ENCODE results near the gene UBE2G2.

DNA sequence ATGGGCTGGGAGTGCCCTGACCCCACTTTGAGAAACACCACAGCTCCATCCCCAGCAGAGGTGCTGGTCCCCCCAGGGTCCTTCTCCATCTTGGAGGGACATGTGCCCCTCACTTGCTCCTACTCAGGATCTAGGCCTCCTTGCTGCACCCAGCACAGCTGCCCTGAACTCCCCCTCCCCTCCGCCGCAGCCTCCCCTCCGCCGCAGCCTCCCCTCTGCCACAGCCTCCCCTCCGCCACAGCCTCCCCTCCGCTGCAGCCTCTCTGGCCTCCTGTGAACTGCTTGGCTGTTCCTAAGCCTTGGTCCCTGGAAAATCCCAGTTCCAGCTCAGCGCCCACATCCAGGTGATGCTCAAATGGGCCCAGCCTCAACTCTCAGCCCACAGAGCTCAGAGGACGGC lies 74.3 kb downstream of the UBE2G2 start:
- TF ChIP-seq, protein P1, sequence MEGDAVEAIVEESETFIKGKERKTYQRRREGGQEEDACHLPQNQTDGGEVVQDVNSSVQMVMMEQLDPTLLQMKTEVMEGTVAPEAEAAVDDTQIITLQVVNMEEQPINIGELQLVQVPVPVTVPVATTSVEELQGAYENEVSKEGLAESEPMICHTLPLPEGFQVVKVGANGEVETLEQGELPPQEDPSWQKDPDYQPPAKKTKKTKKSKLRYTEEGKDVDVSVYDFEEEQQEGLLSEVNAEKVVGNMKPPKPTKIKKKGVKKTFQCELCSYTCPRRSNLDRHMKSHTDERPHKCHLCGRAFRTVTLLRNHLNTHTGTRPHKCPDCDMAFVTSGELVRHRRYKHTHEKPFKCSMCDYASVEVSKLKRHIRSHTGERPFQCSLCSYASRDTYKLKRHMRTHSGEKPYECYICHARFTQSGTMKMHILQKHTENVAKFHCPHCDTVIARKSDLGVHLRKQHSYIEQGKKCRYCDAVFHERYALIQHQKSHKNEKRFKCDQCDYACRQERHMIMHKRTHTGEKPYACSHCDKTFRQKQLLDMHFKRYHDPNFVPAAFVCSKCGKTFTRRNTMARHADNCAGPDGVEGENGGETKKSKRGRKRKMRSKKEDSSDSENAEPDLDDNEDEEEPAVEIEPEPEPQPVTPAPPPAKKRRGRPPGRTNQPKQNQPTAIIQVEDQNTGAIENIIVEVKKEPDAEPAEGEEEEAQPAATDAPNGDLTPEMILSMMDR (IDR thresholded peaks at IDR 0.05), result no peak
- no peak for TF ChIP-seq POLR2A (IDR thresholded peaks at IDR 0.05)
- TF ChIP-seq EP300 (IDR thresholded peaks at IDR 0.05), result no peak
- TF ChIP-seq POLR2AphosphoS5 (IDR thresholded peaks at IDR 0.05), result no peak
